ENCODE measurements around the gene SLIT2. TPM values are rescaled to one million over a fixed set of nuclear protein-coding genes. Genes with fewer than 3 reads are reported as not detected.

The SLIT2 gene
- total and polyA plus RNA-seq, 2 donors (not counting 1 experiment from before 2014, with no cell fraction given) = not detected

GRCh38 chr4:20217521-20217920 is 34.2 kb upstream of the SLIT2 start:
- no peaks in the 10 kb centered on the region for H3K27me3 Mint-ChIP-seq
- no peak for TF ChIP-seq EZH2 (IDR thresholded peaks at IDR 0.05; ENCODE audit: borderline replicate concordance, insufficient read depth, low read depth, low read length, poor library complexity, severe bottlenecking)
- no peak for TF ChIP-seq CTCF (IDR thresholded peaks at IDR 0.05)
- no peak overlapping the region for H3K9ac ChIP-seq (ENCODE audit: low read length)
- no peaks in the 10 kb centered on the region for H3K9me3 ChIP-seq (ENCODE audit: control extremely low read depth in 1 of 3, control insufficient read depth in 2 of 3, insufficient read depth in 1 of 3, low read length in 2 of 3)
- H3K27ac ChIP-seq (ENCODE audit: low read length in 2 of 2) = no peak overlapping the region
- no CpG with 5 or more reads among the region's 1 CpG for WGBS (ENCODE audit: insufficient coverage)
- no peak overlapping the region for H2AFZ ChIP-seq (ENCODE audit: insufficient read depth, low read depth, low read length, poor library complexity, severe bottlenecking)
- H3K27ac Mint-ChIP-seq = no peak overlapping the region
- H3K36me3 ChIP-seq (replicated peaks in 1 of 2; ENCODE audit: control extremely low read depth in 1 of 2, control insufficient read depth in 1 of 2, extremely low read depth in 1 of 2, insufficient read depth in 2 of 2, low read length in 1 of 2) = no peaks in the 10 kb centered on the region
- ATAC-seq (ENCODE audit: low read depth) (no peak), DNase-seq (no peak)
- intact Hi-C loops (cut with micrococcal nuclease) = no loop called here
- H3K27me3 ChIP-seq (replicated peaks in 1 of 4; ENCODE audit: control extremely low read depth in 1 of 4, control insufficient read depth in 3 of 4, insufficient read depth in 4 of 4, low read length in 3 of 4) = no peaks in the 10 kb centered on the region
- H3K4me1 Mint-ChIP-seq = no peaks in the 10 kb centered on the region
- no peaks in the 10 kb centered on the region for H3K9me3 Mint-ChIP-seq (ENCODE audit: insufficient read depth)
- ChIA-PET POLR2A (no interaction called here), CTCF (no interaction called here)
- no peaks in the 10 kb centered on the region for H3K4me1 ChIP-seq (ENCODE audit: control insufficient read depth in 2 of 2, insufficient read depth in 2 of 2, low read length in 2 of 2)
- no peaks in the 10 kb centered on the region for H3K79me2 ChIP-seq (ENCODE audit: control insufficient read depth, insufficient read depth, low read length)
- no peaks in the 10 kb centered on the region for H4K20me1 ChIP-seq (ENCODE audit: control insufficient read depth, insufficient read depth, low read length, poor library complexity, severe bottlenecking)
- no peak overlapping the region for H3K4me3 Mint-ChIP-seq
- H3K4me3 ChIP-seq (ENCODE audit: control extremely low read depth in 1 of 5, extremely low read depth in 1 of 5, insufficient read depth in 1 of 5, low read depth in 2 of 5, low read length in 4 of 5) = no peak overlapping the region
- H3K4me2 ChIP-seq (replicated peaks; ENCODE audit: low read depth, low read length, poor library complexity, severe bottlenecking) = no peak overlapping the region

- H3K9me3 Mint-ChIP-seq (ENCODE audit: insufficient read depth) = no peaks in the 10 kb centered on the region
- H3K79me2 ChIP-seq (ENCODE audit: control insufficient read depth, insufficient read depth, low read length) = no peaks in the 10 kb centered on the region
- H3K9me3 ChIP-seq (ENCODE audit: control extremely low read depth in 1 of 3, control insufficient read depth in 2 of 3, insufficient read depth in 1 of 3, low read length in 2 of 3) = no peaks in the 10 kb centered on the region
- CTCF ChIA-PET = no interaction called here
- no CpG with 5 or more reads among the region's 1 CpG for WGBS (ENCODE audit: insufficient coverage)
- no peak overlapping the region for H3K4me2 ChIP-seq (replicated peaks; ENCODE audit: low read depth, low read length, poor library complexity, severe bottlenecking)
- no peaks in the 10 kb centered on the region for H4K20me1 ChIP-seq (ENCODE audit: control insufficient read depth, insufficient read depth, low read length, poor library complexity, severe bottlenecking)
- H3K27ac Mint-ChIP-seq = no peak overlapping the region
- no peak for TF ChIP-seq CTCF (IDR thresholded peaks at IDR 0.05)
- no peak for TF ChIP-seq EZH2 (IDR thresholded peaks at IDR 0.05; ENCODE audit: borderline replicate concordance, insufficient read depth, low read depth, low read length, poor library complexity, severe bottlenecking)
- no peak overlapping the region for H3K4me3 Mint-ChIP-seq
- intact Hi-C loops (cut with micrococcal nuclease) = no loop called here
- no peaks in the 10 kb centered on the region for H3K4me1 ChIP-seq (ENCODE audit: control insufficient read depth in 2 of 2, insufficient read depth in 2 of 2, low read length in 2 of 2)
- no peak overlapping the region for H3K9ac ChIP-seq (ENCODE audit: low read length)
- POLR2A ChIA-PET = no interaction called here
- no peak overlapping the region for H3K4me3 ChIP-seq (ENCODE audit: control extremely low read depth in 1 of 5, extremely low read depth in 1 of 5, insufficient read depth in 1 of 5, low read depth in 2 of 5, low read length in 4 of 5)
- H3K27me3 ChIP-seq (replicated peaks in 1 of 4; ENCODE audit: control extremely low read depth in 1 of 4, control insufficient read depth in 3 of 4, insufficient read depth in 4 of 4, low read length in 3 of 4) = no peaks in the 10 kb centered on the region
- H2AFZ ChIP-seq (ENCODE audit: insufficient read depth, low read depth, low read length, poor library complexity, severe bottlenecking) = no peak overlapping the region
- no peaks in the 10 kb centered on the region for H3K27me3 Mint-ChIP-seq
- H3K36me3 ChIP-seq (replicated peaks in 1 of 2; ENCODE audit: control extremely low read depth in 1 of 2, control insufficient read depth in 1 of 2, extremely low read depth in 1 of 2, insufficient read depth in 2 of 2, low read length in 1 of 2) = no peaks in the 10 kb centered on the region
- no peaks in the 10 kb centered on the region for H3K4me1 Mint-ChIP-seq
- no peak for ATAC-seq (ENCODE audit: low read depth)
- DNase-seq = no peak
- H3K27ac ChIP-seq (ENCODE audit: low read length in 2 of 2) = no peak overlapping the region
Observed at GRCh38 chr4:20217951-20218350, 33.8 kb upstream of the SLIT2 start.

All from B cell (primary cell).